CD4-positive, alpha-beta T cell treated with Interleukin-6 at 100 ng/mL for 8 hours (primary cell): ENCODE results near the gene ADAMTS8.

Experiments
- DNase-seq: peaks from one replicate; pipeline ENCODE4 v3.0.0-alpha.2; 2020; ENCODE audit warnings: mixed read lengths, low spot score

The ADAMTS8 gene

GRCh38 chr11:130428316-130429119 is at the start of gene ADAMTS8:
Gene ADAMTS8, minus strand, starts transcription at chr11:130428609. Its CDS starts 323 bp downstream, at chr11:130428286.
- no peak for DNase-seq

- no peak for DNase-seq
Measured at GRCh38 chr11:130477586-130478203, 49.3 kb upstream of the ADAMTS8 start.

- no peak for DNase-seq
Measured at GRCh38 chr11:130476922-130477491, 48.6 kb upstream of the ADAMTS8 start.

- DNase-seq = no peak
Measured at GRCh38 chr11:130476200-130476921, 48.0 kb upstream of the ADAMTS8 start.

GRCh38 chr11:130475426-130476053 is 47.1 kb upstream of the ADAMTS8 start:
- no peak for DNase-seq

- no peak for DNase-seq
Measured at GRCh38 chr11:130474637-130475400, 46.4 kb upstream of the ADAMTS8 start.

GRCh38 chr11:130473795-130474377 is 45.5 kb upstream of the ADAMTS8 start:
- no peak for DNase-seq

- no peak for DNase-seq
Measured at GRCh38 chr11:130473056-130473794, 44.8 kb upstream of the ADAMTS8 start.

GRCh38 chr11:130472434-130472961 is 44.1 kb upstream of the ADAMTS8 start:
- DNase-seq = no peak

GRCh38 chr11:130471731-130472433 is 43.5 kb upstream of the ADAMTS8 start:
- DNase-seq = no peak

- DNase-seq = no peak
Measured at GRCh38 chr11:130470832-130471706, 42.7 kb upstream of the ADAMTS8 start.

GRCh38 chr11:130469181-130469580 is 40.8 kb upstream of the ADAMTS8 start:
- no peak for DNase-seq

- DNase-seq = no peak
Measured at GRCh38 chr11:130467116-130467900, 38.9 kb upstream of the ADAMTS8 start.

GRCh38 chr11:130465263-130465662 is 36.9 kb upstream of the ADAMTS8 start:
- no peak for DNase-seq

GRCh38 chr11:130464291-130464812 is 35.9 kb upstream of the ADAMTS8 start:
- no peak for DNase-seq

GRCh38 chr11:130462931-130463330 is 34.5 kb upstream of the ADAMTS8 start:
- no peak for DNase-seq
